Measurements from ENCODE around the gene LBH. TPM values are rescaled to one million over a fixed set of nuclear protein-coding genes. Genes with fewer than 3 reads are reported as not detected.

The LBH gene
- polyA plus RNA-seq, 1 of the 3 experiments (the other 2 are of a cell fraction), result 22.8 TPM

DNA sequence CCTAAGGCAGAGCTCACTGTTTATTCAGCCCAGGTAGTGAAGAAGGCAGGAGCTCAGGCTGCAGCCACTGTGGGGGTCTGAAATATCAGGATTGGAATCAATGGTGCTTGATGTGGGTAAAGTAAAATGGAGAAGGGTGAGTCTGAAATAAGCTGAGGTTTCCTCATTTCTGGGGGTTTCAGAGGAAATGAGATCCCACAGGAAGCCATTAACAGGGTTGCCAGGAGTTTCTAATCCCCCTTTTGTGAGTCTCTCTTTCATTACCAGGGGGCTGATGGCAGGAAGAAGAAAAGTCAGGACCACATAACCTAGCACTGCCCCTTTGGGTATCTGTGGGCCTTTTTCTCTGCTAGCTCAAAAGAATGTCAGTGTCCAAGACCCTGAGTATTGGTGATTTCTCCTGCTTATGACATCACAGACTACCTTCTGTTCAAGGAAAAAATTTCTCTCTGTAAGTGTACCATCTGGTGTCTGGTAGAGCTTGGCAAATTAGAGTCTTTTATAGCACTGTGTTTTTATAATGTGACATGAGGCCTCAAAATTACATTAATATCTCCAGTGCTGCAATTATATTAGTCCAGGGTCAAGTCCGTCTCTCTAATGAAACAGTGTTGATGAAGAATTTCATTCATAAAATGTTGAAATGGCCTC, 56.0 kb downstream of the LBH start (continued):
- TF ChIP-seq RFX5 (IDR thresholded peaks at IDR 0.05; ENCODE audit: low read length) (no peak), NFIC (IDR thresholded peaks at IDR 0.05; ENCODE audit: borderline replicate concordance) (no peak)
- TF ChIP-seq, protein P1, sequence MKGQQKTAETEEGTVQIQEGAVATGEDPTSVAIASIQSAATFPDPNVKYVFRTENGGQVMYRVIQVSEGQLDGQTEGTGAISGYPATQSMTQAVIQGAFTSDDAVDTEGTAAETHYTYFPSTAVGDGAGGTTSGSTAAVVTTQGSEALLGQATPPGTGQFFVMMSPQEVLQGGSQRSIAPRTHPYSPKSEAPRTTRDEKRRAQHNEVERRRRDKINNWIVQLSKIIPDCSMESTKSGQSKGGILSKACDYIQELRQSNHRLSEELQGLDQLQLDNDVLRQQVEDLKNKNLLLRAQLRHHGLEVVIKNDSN (IDR thresholded peaks at IDR 0.05; ENCODE audit: borderline replicate concordance, low read depth), result no peak

DNA sequence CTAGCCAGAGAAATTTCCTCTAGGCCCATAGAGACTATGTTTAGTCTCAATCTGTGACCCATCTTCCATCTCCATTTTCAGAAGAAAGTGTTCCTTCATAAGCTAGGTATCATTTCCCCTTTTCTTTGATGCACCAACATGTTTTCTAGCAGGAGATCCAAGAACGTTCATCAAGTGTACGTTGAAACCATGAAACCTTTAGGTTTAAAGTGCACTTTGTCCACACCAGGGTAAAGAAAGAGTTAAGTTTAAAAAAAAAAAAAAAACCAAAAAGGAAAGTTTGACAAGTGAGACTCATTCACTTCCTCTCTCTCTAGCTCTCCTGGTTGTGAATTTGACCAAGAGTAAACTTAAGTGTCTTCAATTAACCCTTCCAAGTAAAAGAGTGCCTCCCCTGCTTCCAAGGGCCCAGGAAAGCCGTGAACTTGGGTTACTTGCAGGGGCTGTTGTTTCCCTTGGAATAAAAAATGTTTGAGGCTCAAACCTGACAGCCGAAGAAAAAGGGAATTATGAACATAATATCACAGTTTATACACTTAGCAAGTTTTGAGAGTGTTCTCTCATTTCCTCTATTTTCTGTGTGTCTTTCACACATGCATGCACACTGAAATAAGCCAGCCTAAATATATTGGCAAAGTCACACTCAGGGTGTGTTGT, 56.7 kb downstream of the LBH start:
- Histone ChIP-seq H3K4me2 (no peak overlapping the region), H3F3A (replicated peaks; ENCODE audit: insufficient read depth) (peaks cover under 1% of the 10 kb centered on the region), H3K9me3 (no peaks in the 10 kb centered on the region), H3K4me3 (ENCODE audit: low read depth in 2 of 2, low read length in 1 of 2) (no peak overlapping the region), H4K20me1 (ENCODE audit: insufficient read depth) (no peaks in the 10 kb centered on the region), H3K9ac (no peak overlapping the region), H3K79me2 (ENCODE audit: insufficient read depth) (no peaks in the 10 kb centered on the region), H3K27me3 (ENCODE audit: insufficient read depth) (no peaks in the 10 kb centered on the region), H2AFZ (ENCODE audit: low read depth) (no peak overlapping the region), H3K4me1 (ENCODE audit: control insufficient read depth in 1 of 2, insufficient read depth in 2 of 2, low read depth in 1 of 2, low read length in 1 of 2) (peaks cover 6 to 10% of the 10 kb centered on the region in 2 experiments; a peak in 2 of 4 replicates), H3K36me3 (replicated peaks in 1 of 2; ENCODE audit: control insufficient read depth in 1 of 2, insufficient read depth in 2 of 2, low read length in 1 of 2) (no peaks in the 10 kb centered on the region), H3K9me2 (no peaks in the 10 kb centered on the region), H3K27ac (ENCODE audit: low read depth in 2 of 2, low read length in 1 of 2) (no peak overlapping the region)
- POLR2A ChIA-PET, result no interaction called here
- CTCF ChIA-PET, result interaction anchor here (0.9 to 1.4 kb wide), 5 partner anchors 13 to 423 kb away, joined by 3 to 4 read pairs (median 3); no protein-coding TSS in a partner anchor
- WGBS (ENCODE audit: low lambda C conversion rate), result 66% methylated on average over 4 of the region's 4 CpGs
- no peak for DNase-seq
- TF ChIP-seq SIN3A (IDR thresholded peaks at IDR 0.05; ENCODE audit: borderline replicate concordance, low read depth, low read length), result no peak
- no peak for TF ChIP-seq SMC3 (IDR thresholded peaks at IDR 0.05; ENCODE audit: low read depth, low read length)
- TF ChIP-seq, protein P2, sequence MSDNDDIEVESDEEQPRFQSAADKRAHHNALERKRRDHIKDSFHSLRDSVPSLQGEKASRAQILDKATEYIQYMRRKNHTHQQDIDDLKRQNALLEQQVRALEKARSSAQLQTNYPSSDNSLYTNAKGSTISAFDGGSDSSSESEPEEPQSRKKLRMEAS (IDR thresholded peaks at IDR 0.05; ENCODE audit: low read depth), result no peak
- no peak for TF ChIP-seq NFIC (IDR thresholded peaks at IDR 0.05; ENCODE audit: borderline replicate concordance)
- TF ChIP-seq EP300 (IDR thresholded peaks at IDR 0.05; ENCODE audit: borderline replicate concordance in 1 of 2, low read depth in 1 of 2, low read length in 1 of 2), result no peak
- no peak for TF ChIP-seq JUND (IDR thresholded peaks at IDR 0.05)
- TF ChIP-seq EZH2phosphoT487 (IDR thresholded peaks at IDR 0.05; ENCODE audit: borderline replicate concordance, low read depth), result no peak
- no peak for TF ChIP-seq TEAD4 (IDR thresholded peaks at IDR 0.05; ENCODE audit: borderline replicate concordance, insufficient read depth)
- TF ChIP-seq, protein P3, sequence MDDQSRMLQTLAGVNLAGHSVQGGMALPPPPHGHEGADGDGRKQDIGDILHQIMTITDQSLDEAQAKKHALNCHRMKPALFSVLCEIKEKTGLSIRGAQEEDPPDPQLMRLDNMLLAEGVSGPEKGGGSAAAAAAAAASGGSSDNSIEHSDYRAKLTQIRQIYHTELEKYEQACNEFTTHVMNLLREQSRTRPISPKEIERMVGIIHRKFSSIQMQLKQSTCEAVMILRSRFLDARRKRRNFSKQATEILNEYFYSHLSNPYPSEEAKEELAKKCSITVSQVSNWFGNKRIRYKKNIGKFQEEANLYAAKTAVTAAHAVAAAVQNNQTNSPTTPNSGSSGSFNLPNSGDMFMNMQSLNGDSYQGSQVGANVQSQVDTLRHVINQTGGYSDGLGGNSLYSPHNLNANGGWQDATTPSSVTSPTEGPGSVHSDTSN (IDR thresholded peaks at IDR 0.05), result no peak
- TF ChIP-seq CHD2 (IDR thresholded peaks at IDR 0.05; ENCODE audit: low read length, partially characterized antibody), result no peak

All from SK-N-SH (cell line).